GM12874 (cell line): Measurements from ENCODE around the gene CPB2.

ENCODE experiments used
- CTCF ChIP-seq: IDR thresholded peaks from 2 replicates; pipeline ENCODE4 v1.5.1; 2011; ENCODE audit warnings: low read depth, mild to moderate bottlenecking, control low read depth, low read length, moderate library complexity; ENCODE audit not compliant: insufficient read depth

The CPB2 gene

DNA sequence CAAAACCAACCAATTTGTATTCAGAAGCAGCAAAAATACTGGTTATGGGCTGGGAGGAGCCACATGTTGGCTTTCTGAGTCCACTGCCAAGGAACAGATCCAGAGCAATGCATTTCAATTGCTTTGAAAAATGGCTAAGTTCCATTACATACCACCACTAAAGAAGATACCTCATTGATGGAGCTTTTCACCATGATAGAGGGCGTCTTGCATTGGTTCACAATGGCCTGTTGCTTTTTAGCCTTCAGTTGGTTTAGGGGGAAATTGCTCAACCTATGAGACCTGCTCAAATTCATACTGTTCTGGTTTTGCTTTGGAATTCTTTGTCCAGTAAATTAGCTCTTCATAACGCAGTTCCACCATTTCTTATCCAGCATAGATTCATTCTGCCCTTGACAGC lies 21.2 kb upstream of the CPB2 start:
- no peak for TF ChIP-seq CTCF

- no peak for TF ChIP-seq CTCF
These were observed 20.4 kb upstream of the CPB2 start for GRCh38 chr13:46124967-46125933.

GRCh38 chr13:46124531-46124966 lies 19.7 kb upstream of the CPB2 start:
- TF ChIP-seq CTCF = no peak

DNA sequence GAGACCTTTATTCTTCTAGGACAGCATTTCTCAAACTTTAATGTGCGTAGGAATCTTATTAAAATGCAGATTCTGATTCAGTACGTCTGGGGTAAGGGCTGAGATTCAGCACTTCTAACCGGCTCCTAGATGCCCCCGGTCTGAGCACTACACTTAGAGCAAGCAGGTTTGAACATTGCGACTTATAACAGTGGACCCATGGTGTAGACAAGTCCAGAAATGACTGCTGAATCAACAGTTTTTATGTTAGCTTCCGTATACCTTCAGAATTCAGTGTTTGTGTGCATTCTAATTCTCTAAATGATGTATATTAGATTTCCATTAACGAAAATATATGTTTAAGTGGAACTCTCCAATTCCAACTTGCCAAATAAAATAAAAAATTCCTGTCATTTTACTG lies 17.5 kb upstream of the CPB2 start:
- TF ChIP-seq CTCF = no peak

- TF ChIP-seq CTCF = no peak
These were observed 16.8 kb upstream of the CPB2 start for GRCh38 chr13:46121597-46122163.

- no peak for TF ChIP-seq CTCF
These were observed 16.2 kb upstream of the CPB2 start for GRCh38 chr13:46121033-46121432.

DNA sequence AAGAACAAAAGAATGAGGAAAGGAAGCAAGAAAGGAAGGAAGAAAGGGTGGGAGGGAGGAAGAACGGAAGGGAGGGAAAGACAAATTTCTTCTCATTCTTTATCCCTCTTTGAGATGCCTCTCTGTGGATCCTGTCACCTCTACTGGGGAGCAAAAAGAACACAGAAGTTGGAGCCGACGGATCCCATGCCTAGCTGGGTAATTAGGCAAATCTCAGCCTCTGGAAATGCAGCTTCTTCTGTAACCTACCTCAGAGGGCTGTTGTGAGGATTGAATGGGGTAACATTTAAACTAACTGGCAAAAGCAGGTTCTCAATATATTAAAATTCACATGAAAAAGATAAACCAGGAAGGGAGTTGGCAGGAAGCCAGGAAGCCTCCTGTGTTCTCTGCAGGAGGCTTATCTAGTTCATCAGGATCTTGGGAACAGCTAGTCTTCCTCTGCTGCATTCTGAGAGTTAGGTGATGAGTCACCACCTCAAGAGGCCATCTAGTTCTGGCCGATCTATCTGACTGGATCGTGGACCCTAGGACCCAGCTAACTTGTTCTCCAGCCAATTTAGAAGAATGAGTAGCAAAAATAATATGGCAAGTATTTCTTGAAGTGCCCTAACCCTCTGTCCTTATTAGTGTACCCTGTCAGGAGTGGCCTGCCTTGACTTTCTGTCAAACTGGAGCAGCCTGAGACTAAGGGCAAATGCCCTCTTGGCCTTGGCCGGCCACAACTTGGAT lies 15.2 kb upstream of the CPB2 start:
- no peak for TF ChIP-seq CTCF
